Mammary epithelial cell (primary cell): ENCODE data around the gene SOCS2.

Experiments
- EZH2 ChIP-seq: IDR thresholded peaks from 2 replicates; pipeline ENCODE4 v1.6.1; 2012; ENCODE audit warnings: low read length, inconsistent platforms, borderline replicate concordance
- TF ChIP-seq, protein P1 (sequence below), 2 donors: IDR thresholded peaks in 1 of 2; conservative IDR thresholded peaks in 1 of 2; 2 replicates each; pipeline ENCODE4 v1.5.1; 2011 to 2012; ENCODE audit warnings: inconsistent platforms in 2 of 2, low read length in 2 of 2, mild to moderate bottlenecking in 2 of 2, control low read depth in 1 of 2, low read depth in 1 of 2; ENCODE audit not compliant: insufficient read depth in 1 of 2; ENCODE audit errors: extremely low read depth in 1 of 2

DNA sequence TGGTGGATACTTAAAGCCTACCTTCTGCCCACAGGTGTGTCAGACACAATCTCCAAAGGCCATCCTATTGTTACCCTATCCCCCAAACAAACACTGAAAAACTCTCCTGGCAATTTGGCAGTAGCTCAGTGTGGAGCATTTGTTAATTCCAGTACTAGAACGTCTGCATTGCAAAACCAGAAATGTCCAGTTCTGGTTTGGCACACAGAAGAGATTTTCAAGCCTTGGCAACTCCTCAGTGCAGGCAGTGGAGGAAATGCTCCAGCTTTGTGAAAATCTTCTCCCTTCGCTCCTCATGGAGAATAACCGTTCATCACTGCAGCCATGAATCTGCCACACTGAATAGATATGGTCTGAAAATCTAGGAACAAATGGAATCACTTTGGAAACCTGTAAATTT is 5.3 kb upstream of the SOCS2 start:
- TF ChIP-seq, protein P1, sequence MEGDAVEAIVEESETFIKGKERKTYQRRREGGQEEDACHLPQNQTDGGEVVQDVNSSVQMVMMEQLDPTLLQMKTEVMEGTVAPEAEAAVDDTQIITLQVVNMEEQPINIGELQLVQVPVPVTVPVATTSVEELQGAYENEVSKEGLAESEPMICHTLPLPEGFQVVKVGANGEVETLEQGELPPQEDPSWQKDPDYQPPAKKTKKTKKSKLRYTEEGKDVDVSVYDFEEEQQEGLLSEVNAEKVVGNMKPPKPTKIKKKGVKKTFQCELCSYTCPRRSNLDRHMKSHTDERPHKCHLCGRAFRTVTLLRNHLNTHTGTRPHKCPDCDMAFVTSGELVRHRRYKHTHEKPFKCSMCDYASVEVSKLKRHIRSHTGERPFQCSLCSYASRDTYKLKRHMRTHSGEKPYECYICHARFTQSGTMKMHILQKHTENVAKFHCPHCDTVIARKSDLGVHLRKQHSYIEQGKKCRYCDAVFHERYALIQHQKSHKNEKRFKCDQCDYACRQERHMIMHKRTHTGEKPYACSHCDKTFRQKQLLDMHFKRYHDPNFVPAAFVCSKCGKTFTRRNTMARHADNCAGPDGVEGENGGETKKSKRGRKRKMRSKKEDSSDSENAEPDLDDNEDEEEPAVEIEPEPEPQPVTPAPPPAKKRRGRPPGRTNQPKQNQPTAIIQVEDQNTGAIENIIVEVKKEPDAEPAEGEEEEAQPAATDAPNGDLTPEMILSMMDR (conservative IDR thresholded peaks at IDR 0.05 in 1 of 2, IDR thresholded peaks at IDR 0.05 in 1 of 2; ENCODE audit: extremely low read depth in 1 of 2, insufficient read depth in 1 of 2, low read depth in 1 of 2, low read length in 2 of 2) = no peak
- no peak for TF ChIP-seq EZH2
